ENCODE results near the gene TBC1D32.

DNA sequence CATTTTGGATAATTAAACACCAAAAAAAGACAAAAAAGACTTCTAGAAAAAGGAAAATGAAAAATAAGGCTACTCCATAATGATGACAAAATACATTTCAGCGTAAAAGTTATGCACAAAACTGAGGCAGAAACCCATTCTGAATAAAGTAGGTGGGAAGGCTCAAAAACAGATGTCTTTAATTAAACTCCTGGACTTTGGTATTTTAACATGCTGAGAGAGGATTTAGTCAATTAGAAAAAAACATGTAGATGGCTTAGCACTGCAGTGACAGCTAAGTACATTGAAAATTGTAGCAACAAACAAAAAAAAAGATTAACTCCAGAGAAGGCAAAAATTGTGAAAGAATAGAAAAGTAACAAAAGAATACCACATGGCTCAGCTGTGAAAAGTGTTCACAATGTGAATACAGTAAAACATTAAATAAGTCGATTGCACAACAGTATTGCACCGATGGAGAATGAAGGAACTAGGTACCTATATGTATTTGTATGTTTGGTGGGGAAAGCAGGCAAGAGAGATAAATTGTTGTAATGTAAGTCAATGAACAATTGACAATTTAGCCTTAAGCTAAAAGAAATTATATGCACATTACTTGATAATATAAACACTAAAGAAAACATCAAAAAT is 59.5 kb downstream of the TBC1D32 start:
- no peak for TF ChIP-seq SP1 (CRISPR knock-in tag; conservative IDR thresholded peaks at IDR 0.05)
- TF ChIP-seq, protein P1, sequence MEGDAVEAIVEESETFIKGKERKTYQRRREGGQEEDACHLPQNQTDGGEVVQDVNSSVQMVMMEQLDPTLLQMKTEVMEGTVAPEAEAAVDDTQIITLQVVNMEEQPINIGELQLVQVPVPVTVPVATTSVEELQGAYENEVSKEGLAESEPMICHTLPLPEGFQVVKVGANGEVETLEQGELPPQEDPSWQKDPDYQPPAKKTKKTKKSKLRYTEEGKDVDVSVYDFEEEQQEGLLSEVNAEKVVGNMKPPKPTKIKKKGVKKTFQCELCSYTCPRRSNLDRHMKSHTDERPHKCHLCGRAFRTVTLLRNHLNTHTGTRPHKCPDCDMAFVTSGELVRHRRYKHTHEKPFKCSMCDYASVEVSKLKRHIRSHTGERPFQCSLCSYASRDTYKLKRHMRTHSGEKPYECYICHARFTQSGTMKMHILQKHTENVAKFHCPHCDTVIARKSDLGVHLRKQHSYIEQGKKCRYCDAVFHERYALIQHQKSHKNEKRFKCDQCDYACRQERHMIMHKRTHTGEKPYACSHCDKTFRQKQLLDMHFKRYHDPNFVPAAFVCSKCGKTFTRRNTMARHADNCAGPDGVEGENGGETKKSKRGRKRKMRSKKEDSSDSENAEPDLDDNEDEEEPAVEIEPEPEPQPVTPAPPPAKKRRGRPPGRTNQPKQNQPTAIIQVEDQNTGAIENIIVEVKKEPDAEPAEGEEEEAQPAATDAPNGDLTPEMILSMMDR (IDR thresholded peaks at IDR 0.05): no peak
- TF ChIP-seq ZNF416 (CRISPR knock-in tag; IDR thresholded peaks at IDR 0.05): no peak
- no peak for TF ChIP-seq CBFB (CRISPR knock-in tag; IDR thresholded peaks at IDR 0.05; ENCODE audit: low read depth)
- TF ChIP-seq, protein P2, sequence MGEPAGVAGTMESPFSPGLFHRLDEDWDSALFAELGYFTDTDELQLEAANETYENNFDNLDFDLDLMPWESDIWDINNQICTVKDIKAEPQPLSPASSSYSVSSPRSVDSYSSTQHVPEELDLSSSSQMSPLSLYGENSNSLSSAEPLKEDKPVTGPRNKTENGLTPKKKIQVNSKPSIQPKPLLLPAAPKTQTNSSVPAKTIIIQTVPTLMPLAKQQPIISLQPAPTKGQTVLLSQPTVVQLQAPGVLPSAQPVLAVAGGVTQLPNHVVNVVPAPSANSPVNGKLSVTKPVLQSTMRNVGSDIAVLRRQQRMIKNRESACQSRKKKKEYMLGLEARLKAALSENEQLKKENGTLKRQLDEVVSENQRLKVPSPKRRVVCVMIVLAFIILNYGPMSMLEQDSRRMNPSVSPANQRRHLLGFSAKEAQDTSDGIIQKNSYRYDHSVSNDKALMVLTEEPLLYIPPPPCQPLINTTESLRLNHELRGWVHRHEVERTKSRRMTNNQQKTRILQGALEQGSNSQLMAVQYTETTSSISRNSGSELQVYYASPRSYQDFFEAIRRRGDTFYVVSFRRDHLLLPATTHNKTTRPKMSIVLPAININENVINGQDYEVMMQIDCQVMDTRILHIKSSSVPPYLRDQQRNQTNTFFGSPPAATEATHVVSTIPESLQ (CRISPR knock-in tag; IDR thresholded peaks at IDR 0.05): no peak
- TF ChIP-seq JUN (CRISPR knock-in tag; IDR thresholded peaks at IDR 0.05): no peak
- TF ChIP-seq ZNF232 (CRISPR knock-in tag; IDR thresholded peaks at IDR 0.05): no peak
- TF ChIP-seq, protein P3, sequence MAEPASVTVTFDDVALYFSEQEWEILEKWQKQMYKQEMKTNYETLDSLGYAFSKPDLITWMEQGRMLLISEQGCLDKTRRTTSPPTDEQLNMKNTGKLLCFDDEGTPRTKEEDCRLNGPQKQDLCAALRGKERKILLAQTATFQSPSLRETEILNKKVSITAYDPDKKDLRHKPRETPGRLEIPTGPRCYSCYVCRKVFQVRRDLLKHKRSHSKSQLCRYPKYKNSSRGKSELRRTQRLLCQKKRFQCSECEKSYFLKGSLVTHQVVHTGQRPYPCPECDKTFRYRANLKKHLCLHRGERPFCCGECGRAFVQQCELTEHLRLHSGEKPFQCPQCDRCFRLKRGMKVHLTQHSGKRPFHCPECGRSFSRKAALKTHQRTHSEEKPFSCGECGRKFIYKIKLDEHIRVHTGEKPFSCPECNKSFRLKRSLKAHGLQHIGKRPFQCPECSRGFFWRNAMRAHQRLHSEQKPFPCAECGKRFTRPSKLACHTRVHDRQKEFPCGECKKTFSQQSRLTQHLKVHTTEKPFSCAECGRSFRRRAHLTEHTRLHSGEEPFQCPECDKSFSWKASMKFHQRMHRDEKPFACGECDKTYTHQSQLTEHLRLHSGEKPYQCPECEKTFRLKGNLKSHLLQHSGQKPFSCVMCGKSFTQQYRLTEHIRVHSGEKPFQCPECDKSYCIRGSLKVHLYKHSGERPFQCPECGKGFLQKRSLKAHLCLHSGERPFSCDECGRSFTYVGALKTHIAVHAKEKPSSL (CRISPR knock-in tag; conservative IDR thresholded peaks at IDR 0.05): no peak
- TF ChIP-seq, protein P4, sequence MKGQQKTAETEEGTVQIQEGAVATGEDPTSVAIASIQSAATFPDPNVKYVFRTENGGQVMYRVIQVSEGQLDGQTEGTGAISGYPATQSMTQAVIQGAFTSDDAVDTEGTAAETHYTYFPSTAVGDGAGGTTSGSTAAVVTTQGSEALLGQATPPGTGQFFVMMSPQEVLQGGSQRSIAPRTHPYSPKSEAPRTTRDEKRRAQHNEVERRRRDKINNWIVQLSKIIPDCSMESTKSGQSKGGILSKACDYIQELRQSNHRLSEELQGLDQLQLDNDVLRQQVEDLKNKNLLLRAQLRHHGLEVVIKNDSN (CRISPR knock-in tag; IDR thresholded peaks at IDR 0.05): no peak
- TF ChIP-seq, protein P5, sequence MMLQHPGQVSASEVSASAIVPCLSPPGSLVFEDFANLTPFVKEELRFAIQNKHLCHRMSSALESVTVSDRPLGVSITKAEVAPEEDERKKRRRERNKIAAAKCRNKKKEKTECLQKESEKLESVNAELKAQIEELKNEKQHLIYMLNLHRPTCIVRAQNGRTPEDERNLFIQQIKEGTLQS (CRISPR knock-in tag; conservative IDR thresholded peaks at IDR 0.05): no peak
- TF ChIP-seq NR2C2 (CRISPR knock-in tag; IDR thresholded peaks at IDR 0.05): no peak
- TF ChIP-seq FOXK1 (CRISPR knock-in tag; IDR thresholded peaks at IDR 0.05): no peak
- TF ChIP-seq, protein P6, sequence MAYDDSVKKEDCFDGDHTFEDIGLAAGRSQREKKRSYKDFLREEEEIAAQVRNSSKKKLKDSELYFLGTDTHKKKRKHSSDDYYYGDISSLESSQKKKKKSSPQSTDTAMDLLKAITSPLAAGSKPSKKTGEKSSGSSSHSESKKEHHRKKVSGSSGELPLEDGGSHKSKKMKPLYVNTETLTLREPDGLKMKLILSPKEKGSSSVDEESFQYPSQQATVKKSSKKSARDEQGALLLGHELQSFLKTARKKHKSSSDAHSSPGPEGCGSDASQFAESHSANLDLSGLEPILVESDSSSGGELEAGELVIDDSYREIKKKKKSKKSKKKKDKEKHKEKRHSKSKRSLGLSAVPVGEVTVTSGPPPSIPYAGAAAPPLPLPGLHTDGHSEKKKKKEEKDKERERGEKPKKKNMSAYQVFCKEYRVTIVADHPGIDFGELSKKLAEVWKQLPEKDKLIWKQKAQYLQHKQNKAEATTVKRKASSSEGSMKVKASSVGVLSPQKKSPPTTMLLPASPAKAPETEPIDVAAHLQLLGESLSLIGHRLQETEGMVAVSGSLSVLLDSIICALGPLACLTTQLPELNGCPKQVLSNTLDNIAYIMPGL (CRISPR knock-in tag; IDR thresholded peaks at IDR 0.05): no peak

All from WTC11 (cell line).